ENCODE data around the gene SF3A2.
A peak's percentile ranks its signal among the peaks of the same experiment; 100 is the strongest.

The SF3A2 gene

DNA sequence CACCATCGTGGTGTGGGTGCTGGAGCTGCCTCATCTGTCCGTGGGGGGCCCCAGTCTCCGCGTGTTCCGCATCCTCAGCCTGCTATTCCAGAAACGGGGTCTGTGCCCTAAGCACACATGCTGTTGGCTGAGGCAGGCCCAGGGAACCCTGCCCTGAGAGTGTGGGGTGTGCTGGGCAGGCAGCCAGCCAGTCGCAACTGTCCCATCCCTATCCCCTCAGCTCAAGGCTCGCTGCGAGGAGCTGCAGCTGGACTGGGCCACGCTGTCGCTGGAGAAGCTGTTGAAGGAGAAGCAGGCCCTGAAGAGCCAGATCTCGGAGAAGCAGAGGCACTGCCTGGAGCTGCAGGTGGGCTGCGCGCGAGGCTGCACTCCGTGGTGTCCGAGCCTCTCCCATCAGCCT is 22.4 kb upstream of the SF3A2 start:
- no peak for TF ChIP-seq TAF1 (IDR thresholded peaks at IDR 0.05; ENCODE audit: low read depth, low read length)
- no peak for TF ChIP-seq SPI1 (IDR thresholded peaks at IDR 0.05; ENCODE audit: low read depth, low read length)
- no peak for TF ChIP-seq POU2F2 (IDR thresholded peaks at IDR 0.05; ENCODE audit: low read depth, low read length)
- TF ChIP-seq PAX5 (IDR thresholded peaks at IDR 0.05; ENCODE audit: insufficient read depth, low read length, severe bottlenecking) = no peak
- no peak for TF ChIP-seq POLR2A (IDR thresholded peaks at IDR 0.05; ENCODE audit: low read depth, low read length)
- no peak for TF ChIP-seq POLR2AphosphoS5 (IDR thresholded peaks at IDR 0.05; ENCODE audit: low read depth, low read length)
- DNase-seq (ENCODE audit: insufficient read length, low spot score) (no peak), FAIRE-seq (no peak)

DNA sequence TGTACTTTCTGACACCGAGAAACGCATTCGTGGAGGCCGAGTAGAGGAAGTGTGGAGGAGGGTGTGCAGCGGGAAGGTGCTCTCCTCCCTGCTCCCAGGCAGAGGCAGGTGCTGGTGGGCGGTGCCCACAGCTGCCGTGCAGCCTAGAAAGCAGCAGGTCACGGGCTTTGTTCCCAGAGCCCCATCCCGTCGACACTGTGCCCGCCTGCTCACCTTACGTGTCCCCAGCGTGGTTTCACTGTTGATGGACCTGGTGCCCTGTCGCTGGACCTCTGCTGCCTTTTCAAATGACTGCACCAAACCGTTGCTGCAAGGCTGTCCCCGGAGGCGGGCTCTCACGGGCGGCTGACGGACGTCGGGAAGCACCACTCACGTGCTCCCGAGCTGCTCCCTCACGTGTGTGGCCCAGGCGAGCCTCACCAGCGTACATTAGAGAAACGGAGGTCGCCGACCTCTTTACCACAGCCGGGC is 21.3 kb upstream of the SF3A2 start:
- no peak for DNase-seq (ENCODE audit: insufficient read length, low spot score)
- TF ChIP-seq POU2F2 (IDR thresholded peaks at IDR 0.05; ENCODE audit: low read depth, low read length) = no peak
- TF ChIP-seq PAX5 (IDR thresholded peaks at IDR 0.05; ENCODE audit: insufficient read depth, low read length, severe bottlenecking) = no peak
- TF ChIP-seq POLR2AphosphoS5 (IDR thresholded peaks at IDR 0.05; ENCODE audit: low read depth, low read length) = no peak
- no peak for TF ChIP-seq POLR2A (IDR thresholded peaks at IDR 0.05; ENCODE audit: low read depth, low read length)
- TF ChIP-seq SPI1 (IDR thresholded peaks at IDR 0.05; ENCODE audit: low read depth, low read length) = no peak
- FAIRE-seq = peak; percentile 35

DNA sequence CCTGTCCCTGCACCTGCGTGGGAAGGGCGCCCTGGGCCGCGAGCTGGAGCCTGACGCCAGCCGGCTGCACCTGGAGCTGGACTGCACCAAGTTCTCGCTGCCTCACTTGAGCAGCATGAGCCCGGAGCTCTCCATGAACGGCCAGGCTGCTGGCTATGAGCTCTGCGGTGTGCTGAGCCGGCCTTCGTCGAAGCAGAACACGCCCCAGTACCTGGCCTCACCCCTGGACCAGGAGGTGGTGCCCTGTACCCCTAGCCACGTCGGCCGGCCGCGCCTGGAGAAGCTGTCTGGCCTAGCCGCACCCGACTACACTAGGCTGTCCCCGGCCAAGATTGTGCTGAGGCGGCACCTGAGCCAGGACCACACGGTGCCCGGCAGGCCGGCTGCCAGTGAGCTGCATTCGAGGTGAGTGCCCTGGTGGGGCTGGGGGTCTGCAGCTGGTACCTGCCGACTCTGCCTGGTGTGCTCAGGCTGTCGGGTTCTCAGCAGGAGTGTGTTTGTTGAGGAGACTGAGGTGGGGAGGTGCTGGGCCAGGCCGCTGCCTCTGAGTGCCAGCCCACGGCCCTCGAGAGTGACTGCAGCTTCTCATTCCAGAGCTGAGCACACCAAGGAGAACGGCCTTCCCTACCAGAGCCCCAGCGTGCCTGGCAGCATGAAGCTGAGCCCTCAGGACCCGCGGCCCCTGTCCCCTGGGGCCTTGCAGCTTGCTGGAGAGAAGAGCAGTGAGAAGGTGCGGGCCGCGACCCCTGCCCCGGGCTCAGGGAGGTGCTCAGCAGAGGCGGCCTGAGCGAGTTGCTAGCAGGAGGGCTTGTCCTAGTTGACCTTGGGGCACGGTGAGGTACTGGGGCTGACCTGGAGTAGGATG is 20.0 kb upstream of the SF3A2 start:
- no peak for FAIRE-seq
- TF ChIP-seq POU2F2 (IDR thresholded peaks at IDR 0.05; ENCODE audit: low read depth, low read length) (no peak), TAF1 (IDR thresholded peaks at IDR 0.05; ENCODE audit: low read depth, low read length) (no peak), POLR2A (IDR thresholded peaks at IDR 0.05; ENCODE audit: low read depth, low read length) (no peak), POLR2AphosphoS5 (IDR thresholded peaks at IDR 0.05; ENCODE audit: low read depth, low read length) (no peak), SPI1 (IDR thresholded peaks at IDR 0.05; ENCODE audit: low read depth, low read length) (no peak), PAX5 (IDR thresholded peaks at IDR 0.05; ENCODE audit: insufficient read depth, low read length, severe bottlenecking) (no peak)
- no peak for DNase-seq (ENCODE audit: insufficient read length, low spot score)

DNA sequence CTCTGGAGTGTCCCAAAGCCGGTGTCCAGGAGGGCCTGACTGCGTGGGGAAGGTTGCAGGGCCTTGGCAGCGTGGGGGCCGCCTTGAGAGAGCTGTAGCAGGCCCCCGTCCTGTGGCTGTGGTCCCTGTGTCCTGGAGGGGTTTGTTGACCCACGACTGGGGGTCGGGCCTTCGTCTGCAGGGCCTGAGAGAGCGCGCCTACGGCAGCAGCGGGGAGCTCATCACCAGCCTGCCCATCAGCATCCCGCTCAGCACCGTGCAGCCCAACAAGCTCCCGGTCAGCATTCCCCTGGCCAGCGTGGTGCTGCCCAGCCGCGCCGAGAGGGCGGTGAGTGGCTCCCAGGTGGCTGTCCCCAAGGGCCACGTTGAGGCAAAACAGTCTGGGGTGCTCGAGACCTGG is 19.0 kb upstream of the SF3A2 start:
- no peak for DNase-seq (ENCODE audit: insufficient read length, low spot score)
- FAIRE-seq = no peak
- TF ChIP-seq POU2F2 (IDR thresholded peaks at IDR 0.05; ENCODE audit: low read depth, low read length) (no peak), PAX5 (IDR thresholded peaks at IDR 0.05; ENCODE audit: insufficient read depth, low read length, severe bottlenecking) (no peak), TAF1 (IDR thresholded peaks at IDR 0.05; ENCODE audit: low read depth, low read length) (no peak)

DNA sequence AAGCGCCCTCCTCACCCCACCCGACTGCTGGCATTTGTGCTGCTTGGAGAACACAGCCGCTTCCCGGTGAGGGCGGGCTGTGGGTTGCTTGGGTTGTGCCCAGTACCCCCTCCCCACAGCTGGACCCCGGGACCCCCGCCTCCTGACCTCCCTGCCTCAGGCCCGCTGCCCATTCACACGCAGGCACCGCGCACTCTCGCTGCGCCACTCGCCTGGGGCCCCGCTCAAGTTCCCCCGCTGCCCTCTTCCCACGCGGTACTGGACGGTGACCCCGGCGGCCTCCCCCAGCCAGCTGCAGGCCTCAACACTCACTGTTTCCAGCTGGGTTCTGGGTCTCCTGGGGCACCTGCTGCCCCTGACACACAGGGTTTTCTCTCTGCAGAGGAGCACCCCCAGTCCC is 16.9 kb upstream of the SF3A2 start:
- no peak for FAIRE-seq
- TF ChIP-seq PAX5 (IDR thresholded peaks at IDR 0.05; ENCODE audit: insufficient read depth, low read length, severe bottlenecking) (no peak), POU2F2 (IDR thresholded peaks at IDR 0.05; ENCODE audit: low read depth, low read length) (no peak), POLR2A (IDR thresholded peaks at IDR 0.05; ENCODE audit: low read depth, low read length) (no peak), TAF1 (IDR thresholded peaks at IDR 0.05; ENCODE audit: low read depth, low read length) (no peak), POLR2AphosphoS5 (IDR thresholded peaks at IDR 0.05; ENCODE audit: low read depth, low read length) (no peak), SPI1 (IDR thresholded peaks at IDR 0.05; ENCODE audit: low read depth, low read length) (no peak)
- DNase-seq (ENCODE audit: insufficient read length, low spot score) = no peak

- FAIRE-seq = no peak
- no peak for DNase-seq (ENCODE audit: insufficient read length, low spot score)
- TF ChIP-seq POLR2AphosphoS5 (IDR thresholded peaks at IDR 0.05; ENCODE audit: low read depth, low read length) (no peak), POU2F2 (IDR thresholded peaks at IDR 0.05; ENCODE audit: low read depth, low read length) (no peak), TAF1 (IDR thresholded peaks at IDR 0.05; ENCODE audit: low read depth, low read length) (no peak), PAX5 (IDR thresholded peaks at IDR 0.05; ENCODE audit: insufficient read depth, low read length, severe bottlenecking) (no peak), SPI1 (IDR thresholded peaks at IDR 0.05; ENCODE audit: low read depth, low read length) (no peak), POLR2A (IDR thresholded peaks at IDR 0.05; ENCODE audit: low read depth, low read length) (no peak)
Observed at GRCh38 chr19:2221250-2221831, 15.3 kb upstream of the SF3A2 start.

- TF ChIP-seq PAX5 (IDR thresholded peaks at IDR 0.05; ENCODE audit: insufficient read depth, low read length, severe bottlenecking) (no peak), SPI1 (IDR thresholded peaks at IDR 0.05; ENCODE audit: low read depth, low read length) (no peak), POLR2AphosphoS5 (IDR thresholded peaks at IDR 0.05; ENCODE audit: low read depth, low read length) (no peak), TAF1 (IDR thresholded peaks at IDR 0.05; ENCODE audit: low read depth, low read length) (no peak), POU2F2 (IDR thresholded peaks at IDR 0.05; ENCODE audit: low read depth, low read length) (no peak), POLR2A (IDR thresholded peaks at IDR 0.05; ENCODE audit: low read depth, low read length) (no peak)
- DNase-seq (ENCODE audit: insufficient read length, low spot score) = no peak
- FAIRE-seq = no peak
Observed at GRCh38 chr19:2221918-2222317, 14.7 kb upstream of the SF3A2 start.

- TF ChIP-seq SPI1 (IDR thresholded peaks at IDR 0.05; ENCODE audit: low read depth, low read length) = no peak
- TF ChIP-seq TAF1 (IDR thresholded peaks at IDR 0.05; ENCODE audit: low read depth, low read length) = no peak
- TF ChIP-seq POLR2AphosphoS5 (IDR thresholded peaks at IDR 0.05; ENCODE audit: low read depth, low read length) = no peak
- TF ChIP-seq POU2F2 (IDR thresholded peaks at IDR 0.05; ENCODE audit: low read depth, low read length) = no peak
- no peak for TF ChIP-seq POLR2A (IDR thresholded peaks at IDR 0.05; ENCODE audit: low read depth, low read length)
- TF ChIP-seq PAX5 (IDR thresholded peaks at IDR 0.05; ENCODE audit: insufficient read depth, low read length, severe bottlenecking) = no peak
- no peak for DNase-seq (ENCODE audit: insufficient read length, low spot score)
- FAIRE-seq = no peak
Observed at GRCh38 chr19:2223391-2223790, 13.2 kb upstream of the SF3A2 start.

GRCh38 chr19:2223959-2224358 is 12.7 kb upstream of the SF3A2 start:
- DNase-seq (ENCODE audit: insufficient read length, low spot score) (no peak), FAIRE-seq (peak; percentile 71)
- TF ChIP-seq POU2F2 (IDR thresholded peaks at IDR 0.05; ENCODE audit: low read depth, low read length) (no peak), SPI1 (IDR thresholded peaks at IDR 0.05; ENCODE audit: low read depth, low read length) (no peak), POLR2A (IDR thresholded peaks at IDR 0.05; ENCODE audit: low read depth, low read length) (no peak)

Data from GM12891 (cell line).